ENCODE results near the gene CAB39L. TPM values are rescaled to one million over a fixed set of nuclear protein-coding genes. Genes with fewer than 3 reads are reported as not detected.
"Not testable (repeated sequence)": the region's sequence is repeated elsewhere in the genome, so short reads cannot be mapped to it uniquely, and the experiment has no call there.

Gene CAB39L
- polyA plus RNA-seq, 1 donor from 2014 or later = 40.3 TPM

DNA sequence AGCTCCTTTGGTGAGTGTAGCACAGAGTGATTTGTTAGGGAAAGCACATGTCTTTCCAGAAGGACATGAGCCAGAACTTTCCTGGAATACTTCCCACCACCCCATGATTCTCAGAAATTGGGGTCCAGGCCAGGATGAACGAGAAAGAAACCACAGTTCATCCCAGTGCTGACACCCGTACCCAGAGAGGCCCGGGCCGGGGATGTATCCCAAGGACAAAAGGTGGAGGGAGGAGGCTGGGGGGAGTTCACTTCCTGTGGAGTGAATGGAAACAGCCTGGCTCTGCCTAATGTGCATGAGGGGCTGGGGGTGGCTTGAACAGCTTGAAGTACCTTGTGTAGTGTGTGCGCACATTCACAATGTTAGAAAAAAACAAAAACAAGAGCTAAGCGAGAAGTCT, 148.6 kb downstream of the CAB39L start:
- Histone ChIP-seq H3K27ac (ENCODE audit: low read length) (no peak overlapping the region), H3K4me3 (ENCODE audit: low read length) (no peak overlapping the region), H3K79me2 (replicated peaks; ENCODE audit: insufficient read depth, low read length) (no peaks in the 10 kb centered on the region), H3K9me2 (ENCODE audit: insufficient read depth, low read length) (no peaks in the 10 kb centered on the region), H3F3A (ENCODE audit: insufficient read depth, low read length, poor library complexity, severe bottlenecking) (no peaks in the 10 kb centered on the region), H2AFZ (ENCODE audit: low read depth, low read length) (no peak overlapping the region), H4K20me1 (ENCODE audit: insufficient read depth) (no peaks in the 10 kb centered on the region), H3K27me3 (ENCODE audit: insufficient read depth, low read depth, low read length) (no peaks in the 10 kb centered on the region), H3K9me3 (ENCODE audit: low read length) (no peaks in the 10 kb centered on the region), H3K9ac (ENCODE audit: low read length) (no peak overlapping the region), H3K4me2 (ENCODE audit: low read length) (no peak overlapping the region), H3K36me3 (ENCODE audit: insufficient read depth, low read length) (no peaks in the 10 kb centered on the region)
- TF ChIP-seq, protein P1, sequence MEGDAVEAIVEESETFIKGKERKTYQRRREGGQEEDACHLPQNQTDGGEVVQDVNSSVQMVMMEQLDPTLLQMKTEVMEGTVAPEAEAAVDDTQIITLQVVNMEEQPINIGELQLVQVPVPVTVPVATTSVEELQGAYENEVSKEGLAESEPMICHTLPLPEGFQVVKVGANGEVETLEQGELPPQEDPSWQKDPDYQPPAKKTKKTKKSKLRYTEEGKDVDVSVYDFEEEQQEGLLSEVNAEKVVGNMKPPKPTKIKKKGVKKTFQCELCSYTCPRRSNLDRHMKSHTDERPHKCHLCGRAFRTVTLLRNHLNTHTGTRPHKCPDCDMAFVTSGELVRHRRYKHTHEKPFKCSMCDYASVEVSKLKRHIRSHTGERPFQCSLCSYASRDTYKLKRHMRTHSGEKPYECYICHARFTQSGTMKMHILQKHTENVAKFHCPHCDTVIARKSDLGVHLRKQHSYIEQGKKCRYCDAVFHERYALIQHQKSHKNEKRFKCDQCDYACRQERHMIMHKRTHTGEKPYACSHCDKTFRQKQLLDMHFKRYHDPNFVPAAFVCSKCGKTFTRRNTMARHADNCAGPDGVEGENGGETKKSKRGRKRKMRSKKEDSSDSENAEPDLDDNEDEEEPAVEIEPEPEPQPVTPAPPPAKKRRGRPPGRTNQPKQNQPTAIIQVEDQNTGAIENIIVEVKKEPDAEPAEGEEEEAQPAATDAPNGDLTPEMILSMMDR (IDR thresholded peaks at IDR 0.05; ENCODE audit: poor library complexity, severe bottlenecking) = no peak
- TF ChIP-seq SMC3 (conservative IDR thresholded peaks at IDR 0.05; ENCODE audit: poor library complexity) (no peak), RAD21 (conservative IDR thresholded peaks at IDR 0.05) (no peak), EZH2 (IDR thresholded peaks at IDR 0.05; ENCODE audit: borderline replicate concordance, insufficient read depth, low read length, poor library complexity, severe bottlenecking) (no peak), EP300 (conservative IDR thresholded peaks at IDR 0.05; ENCODE audit: poor library complexity, severe bottlenecking) (no peak), POLR2AphosphoS5 (IDR thresholded peaks at IDR 0.05) (no peak), REST (IDR thresholded peaks at IDR 0.05; ENCODE audit: borderline replicate concordance) (no peak), TAF1 (IDR thresholded peaks at IDR 0.05; ENCODE audit: low read depth) (no peak), MXI1 (conservative IDR thresholded peaks at IDR 0.05; ENCODE audit: poor library complexity, severe bottlenecking) (no peak)

DNA sequence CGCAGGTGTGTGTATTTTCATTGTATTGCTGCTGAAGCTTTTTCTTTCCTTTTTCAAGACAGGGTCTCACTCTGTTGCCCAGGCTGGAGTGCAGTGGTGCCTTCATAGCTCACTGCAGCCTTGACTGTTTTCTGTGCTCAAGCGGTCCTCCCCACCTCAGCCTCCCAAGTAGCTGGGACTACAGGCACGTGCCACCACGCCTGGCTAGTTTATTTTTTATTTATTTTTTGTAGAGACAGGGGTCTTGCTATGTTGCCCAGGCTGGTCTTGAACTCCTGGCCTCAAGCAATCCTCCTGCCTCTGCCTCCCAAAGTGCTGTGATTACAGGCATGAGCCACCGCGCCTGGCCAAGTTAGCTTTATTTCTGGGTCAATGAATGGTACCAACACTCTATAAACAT, 149.1 kb downstream of the CAB39L start:
- H3K79me2 ChIP-seq (replicated peaks; ENCODE audit: insufficient read depth, low read length); H3K27ac ChIP-seq (ENCODE audit: low read length): not testable (repeated sequence)

More for the DNA sequence above, 149.1 kb downstream of the CAB39L start:
- not testable (repeated sequence) for H3K4me3 ChIP-seq (ENCODE audit: low read length); H3K9me2 ChIP-seq (ENCODE audit: insufficient read depth, low read length); H4K20me1 ChIP-seq (ENCODE audit: insufficient read depth); H3K9me3 ChIP-seq (ENCODE audit: low read length); H3F3A ChIP-seq (ENCODE audit: insufficient read depth, low read length, poor library complexity, severe bottlenecking); H3K36me3 ChIP-seq (ENCODE audit: insufficient read depth, low read length); H2AFZ ChIP-seq (ENCODE audit: low read depth, low read length); H3K9ac ChIP-seq (ENCODE audit: low read length); H3K4me2 ChIP-seq (ENCODE audit: low read length); H3K27me3 ChIP-seq (ENCODE audit: insufficient read depth, low read depth, low read length)
